Endothelial cell of umbilical vein (primary cell): ENCODE results near the gene DOLK. TPM values are rescaled to one million over a fixed set of nuclear protein-coding genes. Genes with fewer than 3 reads are reported as not detected.

ENCODE experiments used
- BruUV-seq: library from RNA; stranded (reverse); fragments of 400-500 nt; replicated peaks from 2 replicates; lab custom pipeline; 2021; lab: Mats Ljungman, UMichigan
- CTCF ChIA-PET: fragments of 300-600, 350-600 bp; sonication (Branson Sonifier 250); formaldehyde crosslinking; loops from one replicate; lab custom pipeline; 2021; ENCODE audit warnings: antibody characterized with exemption, inconsistent platforms; lab: Charles Lee
- POLR2A ChIA-PET: fragments of 300-600, 350-600 bp; sonication (Branson Sonifier 250); formaldehyde crosslinking; loops from one replicate; lab custom pipeline; 2021; ENCODE audit warnings: antibody characterized with exemption, inconsistent platforms; lab: Charles Lee
- DNase-seq: peaks from one replicate; pipeline ENCODE4 v3.0.0-alpha.2; 2011; ENCODE audit warnings: low read depth, low spot score
- FAIRE-seq: peaks from 2 replicates; lab custom pipeline; 2011; peaks lifted over from hg19 to GRCh38; lab: Jason Lieb, UNC
- H2AFZ ChIP-seq: 2 replicates; pipeline ENCODE4 v1.6.0; 2012; ENCODE audit warnings: low read depth, low read length, control low read depth, inconsistent platforms
- H3K27ac ChIP-seq: 2 replicates; pipeline ENCODE4 v1.5.1; 2011; ENCODE audit warnings: low read depth, mild to moderate bottlenecking, control low read depth, low read length, moderate library complexity; ENCODE audit not compliant: insufficient read depth
- H3K27me3 ChIP-seq, 2 experiments: 2 replicates each; pipeline versions ENCODE4 v1.6.0 to v1.6.1; 2011; ENCODE audit warnings: low read length in 2 of 2, mixed read lengths in 1 of 2; ENCODE audit not compliant: control insufficient read depth in 2 of 2, insufficient read depth in 2 of 2
- H3K36me3 ChIP-seq, 2 experiments: 2 replicates in 1 of 2; 3 replicates in 1 of 2; pipeline ENCODE4 v1.5.1; 2011; ENCODE audit warnings: low read length in 2 of 2, mild to moderate bottlenecking in 1 of 2, moderate library complexity in 1 of 2; ENCODE audit not compliant: control insufficient read depth in 2 of 2, insufficient read depth in 2 of 2; ENCODE audit errors: extremely low read depth in 1 of 2
- H3K4me1 ChIP-seq: 3 replicates; pipeline ENCODE4 v1.5.1; 2011; ENCODE audit warnings: mild to moderate bottlenecking, low read length; ENCODE audit not compliant: control insufficient read depth, insufficient read depth; ENCODE audit errors: extremely low read depth
- H3K4me2 ChIP-seq: 2 replicates; pipeline ENCODE4 v1.6.1; 2011; ENCODE audit warnings: low read length, control low read depth, mixed read lengths; ENCODE audit not compliant: insufficient read depth
- H3K4me3 ChIP-seq, 3 experiments: fragments of 200-600 bp in 1 of 3; sonication (generic), shearing (Covaris generic) in 1 of 3; replicated peaks in 1 of 3; 2 replicates each; pipeline ENCODE4 v1.5.1; 2011 to 2016; ENCODE audit warnings: control low read depth in 3 of 3, low read length in 3 of 3, mild to moderate bottlenecking in 2 of 3, inconsistent platforms in 1 of 3, low read depth in 1 of 3, moderate library complexity in 1 of 3; ENCODE audit not compliant: insufficient read depth in 1 of 3
- H3K79me2 ChIP-seq: 2 replicates; pipeline ENCODE4 v1.6.0; 2012; ENCODE audit warnings: low read length, inconsistent platforms; ENCODE audit not compliant: control insufficient read depth, insufficient read depth
- H3K9ac ChIP-seq: replicated peaks from 2 replicates; pipeline ENCODE3; 2011; ENCODE audit warnings: low read length, control low read depth; ENCODE audit not compliant: insufficient read depth; ENCODE audit errors: extremely low read depth
- H3K9me1 ChIP-seq: replicated peaks from 3 replicates; pipeline ENCODE4 v1.6.0; 2011; ENCODE audit warnings: mild to moderate bottlenecking, low read length; ENCODE audit not compliant: control insufficient read depth, insufficient read depth; ENCODE audit errors: extremely low read depth
- H3K9me3 ChIP-seq: replicated peaks from 2 replicates; pipeline ENCODE4 v1.5.1; 2012; ENCODE audit warnings: low read length, inconsistent platforms; ENCODE audit not compliant: control insufficient read depth, insufficient read depth
- H4K20me1 ChIP-seq: replicated peaks from 2 replicates; pipeline ENCODE3; 2011; ENCODE audit warnings: mild to moderate bottlenecking, low read length; ENCODE audit not compliant: control insufficient read depth, insufficient read depth; ENCODE audit errors: extremely low read depth
- CTCF ChIP-seq, 2 donors: IDR thresholded peaks; 1 replicate in 1 of 2; 2 replicates in 1 of 2; pipeline ENCODE4 v1.5.1; 2011; ENCODE audit warnings: low read length in 2 of 2, mild to moderate bottlenecking in 2 of 2, moderate library complexity in 2 of 2, control low read depth in 1 of 2, inconsistent platforms in 1 of 2, low read depth in 1 of 2; ENCODE audit not compliant: insufficient read depth in 1 of 2; ENCODE audit errors: extremely low read depth in 1 of 2
- EZH2 ChIP-seq: IDR thresholded peaks from 2 replicates; pipeline ENCODE4 v1.6.1; 2012; ENCODE audit warnings: borderline replicate concordance, low read depth, mild to moderate bottlenecking, moderate library complexity, low read length, inconsistent platforms; ENCODE audit not compliant: severe bottlenecking
- FOS ChIP-seq: IDR thresholded peaks from 2 replicates; pipeline ENCODE4 v1.6.1; 2011; ENCODE audit warnings: mild to moderate bottlenecking, low read length, moderate library complexity, borderline replicate concordance; ENCODE audit not compliant: insufficient read depth
- GATA2 ChIP-seq: IDR thresholded peaks from 2 replicates; pipeline ENCODE4 v1.7.0; 2011; ENCODE audit warnings: low read depth, mild to moderate bottlenecking, moderate library complexity, mixed read lengths, low read length; ENCODE audit not compliant: insufficient read length, insufficient read depth
- JUN ChIP-seq: IDR thresholded peaks from 2 replicates; pipeline ENCODE4 v1.6.1; 2011; ENCODE audit warnings: borderline replicate concordance, low read depth; ENCODE audit not compliant: insufficient read length, insufficient read depth
- MYC ChIP-seq: IDR thresholded peaks from one replicate; pipeline ENCODE4 v1.6.1; 2011; ENCODE audit warnings: mild to moderate bottlenecking, low read depth, low read length
- POLR2A ChIP-seq: IDR thresholded peaks from 2 replicates; pipeline ENCODE4 v1.6.1; 2012; ENCODE audit warnings: low read depth, mild to moderate bottlenecking, control low read depth, low read length
- POLR2AphosphoS5 ChIP-seq: IDR thresholded peaks from 2 replicates; pipeline ENCODE4 v1.6.1; 2012; ENCODE audit warnings: low read depth, mild to moderate bottlenecking, control low read depth, low read length, moderate library complexity; ENCODE audit not compliant: insufficient read depth
- dilution Hi-C: fragments of 300-500 bp; cut with MboI; formaldehyde crosslinking; loops from one replicate; pipeline ENCODE4 v1.15.0; 2019; ENCODE audit warnings: low sequenced_read_pairs; ENCODE audit not compliant: extremely low pct_ligation_motif_present
- intact Hi-C: fragments of 100-400 bp; cut with micrococcal nuclease; formaldehyde crosslinking; loops from one replicate; pipeline ENCODE4 v1.10.0; 2022
- polyA plus RNA-seq, 4 experiments: library from polyadenylated mRNA; depleted of rRNA in 3 of 4; stranded (reverse) in 3 of 4; unstranded in 1 of 4; fragments of >200 nt; gene quantifications; 2 replicates each; pipeline versions ENCODE4 v1.2.1 to v1.2.3, GENCODE V29; 2011 to 2012; ENCODE audit warnings: missing spikeins in 1 of 4
- total RNA-seq: library from RNA; stranded (reverse); gene quantifications from 2 replicates; pipeline ENCODE4 v1.2.3, GENCODE V29; 2021
- TF ChIP-seq, protein P1 (sequence below): IDR thresholded peaks from 2 replicates; pipeline ENCODE4 v1.6.1; 2011; ENCODE audit not compliant: insufficient read depth, insufficient read length

The DOLK gene
- total and polyA plus RNA-seq, 2 donors (not counting 3 experiments of a cell fraction or from before 2014, with no cell fraction given), result 22.3 to 59.8 TPM

- FAIRE-seq, result no peak
- H3K27me3 ChIP-seq, result no peaks in the 10 kb centered on the region
- H3K36me3 ChIP-seq, result peaks cover 18 to 19% of the 10 kb centered on the region in 2 experiments
- H3K27ac ChIP-seq, result no peak overlapping the region
- no peak for DNase-seq
- no peak overlapping the region for H3K4me3 ChIP-seq
- H2AFZ ChIP-seq, result no peak overlapping the region
- H3K4me1 ChIP-seq, result peaks cover 7% of the 10 kb centered on the region
- no TSS peak for BruUV-seq
- intact Hi-C loops (no loop called here), dilution Hi-C loops (no loop called here)
- peaks cover 89% of the 10 kb centered on the region for H3K79me2 ChIP-seq
- no peak for TF ChIP-seq POLR2AphosphoS5
- no peak for TF ChIP-seq EZH2
- TF ChIP-seq MYC, result no peak
- H3K4me2 ChIP-seq, result no peak overlapping the region
- no peaks in the 10 kb centered on the region for H3K9me1 ChIP-seq
- H3K9me3 ChIP-seq, result no peaks in the 10 kb centered on the region
- POLR2A ChIA-PET, result no interaction called here
- H3K9ac ChIP-seq, result no peak overlapping the region
- no peaks in the 10 kb centered on the region for H4K20me1 ChIP-seq
- CTCF ChIA-PET, result interaction anchor here (1.4 kb wide), 1 partner anchor 57 kb away, joined by 3 read pairs; no protein-coding TSS in a partner anchor
Measured at GRCh38 chr9:128898845-128899565, 48.4 kb downstream of the DOLK start.

GRCh38 chr9:128898382-128898781 is 49.0 kb downstream of the DOLK start:
- peak; percentile 67 for FAIRE-seq
- Histone ChIP-seq H3K9me3 (no peaks in the 10 kb centered on the region), H2AFZ (no peak overlapping the region), H4K20me1 (no peaks in the 10 kb centered on the region), H3K36me3 (peaks cover 18 to 21% of the 10 kb centered on the region in 2 experiments), H3K9ac (no peak overlapping the region), H3K4me1 (peaks cover 7% of the 10 kb centered on the region), H3K4me3 (no peak overlapping the region), H3K27me3 (no peaks in the 10 kb centered on the region), H3K79me2 (peaks cover 89% of the 10 kb centered on the region), H3K27ac (no peak overlapping the region), H3K4me2 (no peak overlapping the region), H3K9me1 (no peaks in the 10 kb centered on the region)
- intact Hi-C loops, result no loop called here
- dilution Hi-C loops, result no loop called here
- no TSS peak for BruUV-seq
- no peak for DNase-seq
- CTCF ChIA-PET, result interaction anchor here (1.4 kb wide), 1 partner anchor 58 kb away, joined by 3 read pairs; no protein-coding TSS in a partner anchor
- POLR2A ChIA-PET, result interaction anchor here (0.6 kb wide), 1 partner anchor 168 kb away, joined by 5 read pairs; no protein-coding TSS in a partner anchor
- TF ChIP-seq EZH2, result no peak
- TF ChIP-seq JUN, result no peak
- no peak for TF ChIP-seq POLR2A
- TF ChIP-seq GATA2, result no peak
- no peak for TF ChIP-seq CTCF (IDR thresholded peaks at IDR 0.05; ENCODE audit: extremely low read depth in 1 of 2, insufficient read depth in 1 of 2, low read depth in 1 of 2, low read length in 2 of 2)
- TF ChIP-seq POLR2AphosphoS5, result no peak
- TF ChIP-seq, protein P1, sequence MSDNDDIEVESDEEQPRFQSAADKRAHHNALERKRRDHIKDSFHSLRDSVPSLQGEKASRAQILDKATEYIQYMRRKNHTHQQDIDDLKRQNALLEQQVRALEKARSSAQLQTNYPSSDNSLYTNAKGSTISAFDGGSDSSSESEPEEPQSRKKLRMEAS, result no peak
- TF ChIP-seq MYC, result no peak
- no peak for TF ChIP-seq FOS
